Activated CD4-positive, alpha-beta T cell treated with anti-CD3 and anti-CD28 coated beads for 1 hour (primary cell): ENCODE data around the gene CNPPD1.
"Not testable (repeated sequence)": the region's sequence is repeated elsewhere in the genome, so short reads cannot be mapped to it uniquely, and the experiment has no call there.

Experiments used
- DNase-seq: peaks from one replicate; pipeline ENCODE4 v3.0.0-alpha.2; 2020

The CNPPD1 gene

GRCh38 chr2:219207884-219208740, 31.4 kb upstream of the CNPPD1 start:
- no peak for DNase-seq

GRCh38 chr2:219207134-219207883, 30.6 kb upstream of the CNPPD1 start:
- DNase-seq, result no peak

GRCh38 chr2:219206328-219207133, 29.8 kb upstream of the CNPPD1 start, which contains the start of gene ZFAND2B:
Gene ZFAND2B (plus strand): TSS chr2:219206782. CDS start chr2:219206988, 206 bp downstream.
- peak; percentile 93 for DNase-seq

GRCh38 chr2:219205981-219206327, 29.2 kb upstream of the CNPPD1 start:
- DNase-seq, result no peak

- no peak for DNase-seq
These were observed 28.4 kb upstream of the CNPPD1 start for GRCh38 chr2:219205165-219205538.

GRCh38 chr2:219204425-219205164, 27.9 kb upstream of the CNPPD1 start:
- DNase-seq, result no peak

GRCh38 chr2:219201331-219201730, 24.6 kb upstream of the CNPPD1 start:
- not testable (repeated sequence) for DNase-seq

- not testable (repeated sequence) for DNase-seq
These were observed 24.0 kb upstream of the CNPPD1 start for GRCh38 chr2:219200502-219201326.

- no peak for DNase-seq
These were observed 22.9 kb upstream of the CNPPD1 start for GRCh38 chr2:219199470-219200211.

GRCh38 chr2:219198974-219199373, 22.2 kb upstream of the CNPPD1 start:
- no peak for DNase-seq

GRCh38 chr2:219197388-219197787, 20.7 kb upstream of the CNPPD1 start:
- no peak for DNase-seq

- DNase-seq, result no peak
These were observed 10.2 kb upstream of the CNPPD1 start for GRCh38 chr2:219186754-219187456.

GRCh38 chr2:219184121-219184520, 7.4 kb upstream of the CNPPD1 start:
- DNase-seq, result no peak

- no peak for DNase-seq
These were observed 6.5 kb upstream of the CNPPD1 start for GRCh38 chr2:219183151-219183772.

- DNase-seq, result no peak
These were observed 5.8 kb upstream of the CNPPD1 start for GRCh38 chr2:219182331-219183150.

GRCh38 chr2:219181531-219181930, 4.8 kb upstream of the CNPPD1 start:
- DNase-seq, result no peak

- no peak for DNase-seq
These were observed 4.2 kb upstream of the CNPPD1 start for GRCh38 chr2:219180961-219181360.

GRCh38 chr2:219179601-219180465, 3.1 kb upstream of the CNPPD1 start:
- DNase-seq, result no peak
